ENCODE data around the gene FBXO21.
"Not testable (repeated sequence)": the region's sequence is repeated elsewhere in the genome, so short reads cannot be mapped to it uniquely, and the experiment has no call there.

FBXO21 gene

GRCh38 chr12:117188121-117188665 is 2.1 kb downstream of the FBXO21 start:
- DNase-seq (ENCODE audit: extremely low read depth, low read depth) = no peak
- no peak for TF ChIP-seq CTCF (IDR thresholded peaks at IDR 0.05; ENCODE audit: low read depth, low read length)

GRCh38 chr12:117187421-117187820 is 2.8 kb downstream of the FBXO21 start:
- no peak for TF ChIP-seq CTCF (IDR thresholded peaks at IDR 0.05; ENCODE audit: low read depth, low read length)
- no peak for DNase-seq (ENCODE audit: extremely low read depth, low read depth)

GRCh38 chr12:117182866-117183265 is 7.4 kb downstream of the FBXO21 start:
- TF ChIP-seq CTCF (IDR thresholded peaks at IDR 0.05; ENCODE audit: low read depth, low read length) = no peak
- DNase-seq (ENCODE audit: extremely low read depth, low read depth) = no peak

- not testable (repeated sequence) for DNase-seq (ENCODE audit: extremely low read depth, low read depth)
These were observed 8.8 kb downstream of the FBXO21 start for GRCh38 chr12:117181468-117181843.

- no peak for TF ChIP-seq CTCF (IDR thresholded peaks at IDR 0.05; ENCODE audit: low read depth, low read length)
These were observed 9.4 kb downstream of the FBXO21 start for GRCh38 chr12:117180758-117181467.

GRCh38 chr12:117178745-117179144 is 11.5 kb downstream of the FBXO21 start:
- no peak for DNase-seq (ENCODE audit: extremely low read depth, low read depth)
- TF ChIP-seq CTCF (IDR thresholded peaks at IDR 0.05; ENCODE audit: low read depth, low read length) = no peak

More at GRCh38 chr12:117180758-117181467, 9.4 kb downstream of the FBXO21 start:
- DNase-seq (ENCODE audit: extremely low read depth, low read depth) = no peak

GRCh38 chr12:117178301-117178700 is 12.0 kb downstream of the FBXO21 start:
- DNase-seq (ENCODE audit: extremely low read depth, low read depth) = no peak
- TF ChIP-seq CTCF (IDR thresholded peaks at IDR 0.05; ENCODE audit: low read depth, low read length) = no peak

GRCh38 chr12:117172168-117172567 is 18.1 kb downstream of the FBXO21 start:
- TF ChIP-seq CTCF (IDR thresholded peaks at IDR 0.05; ENCODE audit: low read depth, low read length) = no peak
- no peak for DNase-seq (ENCODE audit: extremely low read depth, low read depth)

Measured in AG09319 (cell line).